Measurements from ENCODE around the gene CYP8B1. TPM values are rescaled to one million over a fixed set of nuclear protein-coding genes. Genes with fewer than 3 reads are reported as not detected.

Gene CYP8B1
- total and polyA plus RNA-seq, 9 of the 15 experiments (the other 6 are each of a cell fraction or from before 2014, with no cell fraction given) = 0.04 TPM; not detected in 8

DNA sequence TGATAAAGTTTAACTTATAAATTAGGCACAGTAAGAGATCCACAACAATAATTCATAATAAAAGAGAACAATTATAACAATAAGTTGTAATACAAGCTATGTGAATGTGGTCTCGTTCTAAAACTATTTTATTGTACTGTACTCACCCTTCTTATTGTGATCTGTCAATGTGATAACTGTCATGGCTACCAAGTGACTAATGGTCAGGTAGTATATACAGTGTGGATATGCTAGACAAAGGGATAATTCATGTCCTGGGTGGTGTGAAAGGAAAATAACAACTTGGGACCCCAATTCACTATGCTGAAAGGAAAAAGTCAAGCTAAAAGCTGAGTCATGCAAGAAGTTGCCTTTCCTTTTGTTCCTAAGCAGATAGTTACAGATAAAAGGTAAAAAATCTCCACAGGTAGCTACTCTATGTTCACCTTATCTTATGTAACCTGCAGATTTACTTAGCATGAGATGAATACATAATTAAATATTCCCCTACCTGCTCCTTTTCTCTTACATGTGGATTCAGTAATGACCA is 10.7 kb upstream of the CYP8B1 start (continued):
- no peak for TF ChIP-seq ELF4 (CRISPR knock-in tag; IDR thresholded peaks at IDR 0.05)
- no peak for TF ChIP-seq RFX5 (IDR thresholded peaks at IDR 0.05; ENCODE audit: low read depth, low read length)
- TF ChIP-seq PBX2 (CRISPR knock-in tag; IDR thresholded peaks at IDR 0.05; ENCODE audit: low read depth) = no peak
- TF ChIP-seq PBX2 (tag; conservative IDR thresholded peaks at IDR 0.05; ENCODE audit: low read depth) = no peak
- TF ChIP-seq, protein P1, sequence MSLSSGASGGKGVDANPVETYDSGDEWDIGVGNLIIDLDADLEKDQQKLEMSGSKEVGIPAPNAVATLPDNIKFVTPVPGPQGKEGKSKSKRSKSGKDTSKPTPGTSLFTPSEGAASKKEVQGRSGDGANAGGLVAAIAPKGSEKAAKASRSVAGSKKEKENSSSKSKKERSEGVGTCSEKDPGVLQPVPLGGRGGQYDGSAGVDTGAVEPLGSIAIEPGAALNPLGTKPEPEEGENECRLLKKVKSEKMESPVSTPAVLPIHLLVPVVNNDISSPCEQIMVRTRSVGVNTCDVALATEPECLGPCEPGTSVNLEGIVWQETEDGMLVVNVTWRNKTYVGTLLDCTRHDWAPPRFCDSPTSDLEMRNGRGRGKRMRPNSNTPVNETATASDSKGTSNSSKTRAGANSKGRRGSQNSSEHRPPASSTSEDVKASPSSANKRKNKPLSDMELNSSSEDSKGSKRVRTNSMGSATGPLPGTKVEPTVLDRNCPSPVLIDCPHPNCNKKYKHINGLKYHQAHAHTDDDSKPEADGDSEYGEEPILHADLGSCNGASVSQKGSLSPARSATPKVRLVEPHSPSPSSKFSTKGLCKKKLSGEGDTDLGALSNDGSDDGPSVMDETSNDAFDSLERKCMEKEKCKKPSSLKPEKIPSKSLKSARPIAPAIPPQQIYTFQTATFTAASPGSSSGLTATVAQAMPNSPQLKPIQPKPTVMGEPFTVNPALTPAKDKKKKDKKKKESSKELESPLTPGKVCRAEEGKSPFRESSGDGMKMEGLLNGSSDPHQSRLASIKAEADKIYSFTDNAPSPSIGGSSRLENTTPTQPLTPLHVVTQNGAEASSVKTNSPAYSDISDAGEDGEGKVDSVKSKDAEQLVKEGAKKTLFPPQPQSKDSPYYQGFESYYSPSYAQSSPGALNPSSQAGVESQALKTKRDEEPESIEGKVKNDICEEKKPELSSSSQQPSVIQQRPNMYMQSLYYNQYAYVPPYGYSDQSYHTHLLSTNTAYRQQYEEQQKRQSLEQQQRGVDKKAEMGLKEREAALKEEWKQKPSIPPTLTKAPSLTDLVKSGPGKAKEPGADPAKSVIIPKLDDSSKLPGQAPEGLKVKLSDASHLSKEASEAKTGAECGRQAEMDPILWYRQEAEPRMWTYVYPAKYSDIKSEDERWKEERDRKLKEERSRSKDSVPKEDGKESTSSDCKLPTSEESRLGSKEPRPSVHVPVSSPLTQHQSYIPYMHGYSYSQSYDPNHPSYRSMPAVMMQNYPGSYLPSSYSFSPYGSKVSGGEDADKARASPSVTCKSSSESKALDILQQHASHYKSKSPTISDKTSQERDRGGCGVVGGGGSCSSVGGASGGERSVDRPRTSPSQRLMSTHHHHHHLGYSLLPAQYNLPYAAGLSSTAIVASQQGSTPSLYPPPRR (CRISPR knock-in tag; IDR thresholded peaks at IDR 0.05; ENCODE audit: borderline replicate concordance) = no peak
- TF ChIP-seq SAP30 (IDR thresholded peaks at IDR 0.05; ENCODE audit: borderline replicate concordance, insufficient read depth, low read depth, low read length, poor library complexity, severe bottlenecking) = no peak
- TF ChIP-seq PHTF2 (CRISPR knock-in tag; IDR thresholded peaks at IDR 0.05) = no peak
- no peak for TF ChIP-seq ATF4 (CRISPR knock-in tag; IDR thresholded peaks at IDR 0.05)
- peak; percentile 62 for TF ChIP-seq RFX1 (IDR thresholded peaks at IDR 0.05)
- TF ChIP-seq KLF1 (tag; IDR thresholded peaks at IDR 0.05) = no peak
- no peak for TF ChIP-seq ZNF445 (CRISPR knock-in tag; IDR thresholded peaks at IDR 0.05; ENCODE audit: low read depth)
- no peak for TF ChIP-seq ARHGAP35 (IDR thresholded peaks at IDR 0.05; ENCODE audit: partially characterized antibody)
- no peak for TF ChIP-seq HNRNPL (IDR thresholded peaks at IDR 0.05; ENCODE audit: low read depth, low read length)
- TF ChIP-seq, protein P2, sequence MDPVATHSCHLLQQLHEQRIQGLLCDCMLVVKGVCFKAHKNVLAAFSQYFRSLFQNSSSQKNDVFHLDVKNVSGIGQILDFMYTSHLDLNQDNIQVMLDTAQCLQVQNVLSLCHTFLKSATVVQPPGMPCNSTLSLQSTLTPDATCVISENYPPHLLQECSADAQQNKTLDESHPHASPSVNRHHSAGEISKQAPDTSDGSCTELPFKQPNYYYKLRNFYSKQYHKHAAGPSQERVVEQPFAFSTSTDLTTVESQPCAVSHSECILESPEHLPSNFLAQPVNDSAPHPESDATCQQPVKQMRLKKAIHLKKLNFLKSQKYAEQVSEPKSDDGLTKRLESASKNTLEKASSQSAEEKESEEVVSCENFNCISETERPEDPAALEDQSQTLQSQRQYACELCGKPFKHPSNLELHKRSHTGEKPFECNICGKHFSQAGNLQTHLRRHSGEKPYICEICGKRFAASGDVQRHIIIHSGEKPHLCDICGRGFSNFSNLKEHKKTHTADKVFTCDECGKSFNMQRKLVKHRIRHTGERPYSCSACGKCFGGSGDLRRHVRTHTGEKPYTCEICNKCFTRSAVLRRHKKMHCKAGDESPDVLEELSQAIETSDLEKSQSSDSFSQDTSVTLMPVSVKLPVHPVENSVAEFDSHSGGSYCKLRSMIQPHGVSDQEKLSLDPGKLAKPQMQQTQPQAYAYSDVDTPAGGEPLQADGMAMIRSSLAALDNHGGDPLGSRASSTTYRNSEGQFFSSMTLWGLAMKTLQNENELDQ (CRISPR knock-in tag; IDR thresholded peaks at IDR 0.05; ENCODE audit: borderline replicate concordance) = no peak
- TF ChIP-seq, protein P3, sequence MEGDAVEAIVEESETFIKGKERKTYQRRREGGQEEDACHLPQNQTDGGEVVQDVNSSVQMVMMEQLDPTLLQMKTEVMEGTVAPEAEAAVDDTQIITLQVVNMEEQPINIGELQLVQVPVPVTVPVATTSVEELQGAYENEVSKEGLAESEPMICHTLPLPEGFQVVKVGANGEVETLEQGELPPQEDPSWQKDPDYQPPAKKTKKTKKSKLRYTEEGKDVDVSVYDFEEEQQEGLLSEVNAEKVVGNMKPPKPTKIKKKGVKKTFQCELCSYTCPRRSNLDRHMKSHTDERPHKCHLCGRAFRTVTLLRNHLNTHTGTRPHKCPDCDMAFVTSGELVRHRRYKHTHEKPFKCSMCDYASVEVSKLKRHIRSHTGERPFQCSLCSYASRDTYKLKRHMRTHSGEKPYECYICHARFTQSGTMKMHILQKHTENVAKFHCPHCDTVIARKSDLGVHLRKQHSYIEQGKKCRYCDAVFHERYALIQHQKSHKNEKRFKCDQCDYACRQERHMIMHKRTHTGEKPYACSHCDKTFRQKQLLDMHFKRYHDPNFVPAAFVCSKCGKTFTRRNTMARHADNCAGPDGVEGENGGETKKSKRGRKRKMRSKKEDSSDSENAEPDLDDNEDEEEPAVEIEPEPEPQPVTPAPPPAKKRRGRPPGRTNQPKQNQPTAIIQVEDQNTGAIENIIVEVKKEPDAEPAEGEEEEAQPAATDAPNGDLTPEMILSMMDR (IDR thresholded peaks at IDR 0.05 in 2 of 3, conservative IDR thresholded peaks at IDR 0.05 in 1 of 3; ENCODE audit: insufficient read depth in 2 of 3, low read depth in 1 of 3, low read length in 3 of 3) = no peak

All from K562 (cell line).